Caco-2 (cell line): Measurements from ENCODE around the gene THOC6. TPM values are rescaled to one million over a fixed set of nuclear protein-coding genes. Genes with fewer than 3 reads are reported as not detected.

Experiments
- BruUV-seq: library from RNA; stranded (reverse); fragments of 400-500 nt; replicated peaks from 2 replicates; lab custom pipeline; 2021; lab: Mats Ljungman, UMichigan
- CTCF ChIA-PET: fragments of 300-600 bp; sonication (Branson Sonifier 250); formaldehyde crosslinking; loops from one replicate; lab custom pipeline; 2022; ENCODE audit warnings: antibody characterized with exemption; lab: Charles Lee
- POLR2A ChIA-PET: fragments of 300-600 bp; sonication (Branson Sonifier 250); formaldehyde crosslinking; loops from one replicate; lab custom pipeline; 2022; ENCODE audit warnings: antibody characterized with exemption; lab: Charles Lee
- DNase-seq, 2 experiments: peaks; one replicate each; pipeline versions ENCODE4 v3.0.0 to v3.0.0-alpha.2; 2020 to 2022
- H3K27me3 ChIP-seq: replicated peaks from 2 replicates; pipeline ENCODE4 v1.6.0; 2011; ENCODE audit warnings: low read length; ENCODE audit not compliant: control insufficient read depth, insufficient read depth
- H3K36me3 ChIP-seq: 2 replicates; pipeline ENCODE4 v1.5.1; 2011; ENCODE audit warnings: low read length; ENCODE audit not compliant: control insufficient read depth, insufficient read depth
- H3K4me1 ChIP-seq: fragments of 250-450 bp; sonication (Bioruptor Pico); 2 replicates; pipeline ENCODE4 v1.5.1; 2020; ENCODE audit warnings: mild to moderate bottlenecking
- H3K4me3 ChIP-seq: 2 replicates; pipeline ENCODE4 v1.5.1; 2011; ENCODE audit warnings: low read depth, mild to moderate bottlenecking, control low read depth, low read length
- H3K9me3 ChIP-seq: fragments of 250-450 bp; sonication (Bioruptor Pico); 2 replicates; pipeline ENCODE4 v1.5.1; 2020; ENCODE audit warnings: mild to moderate bottlenecking, moderate library complexity
- H3K27ac Mint-ChIP-seq: one replicate; pipeline ENCODE4 v1.8.0; 2022; ENCODE audit warnings: mixed read lengths; ENCODE audit not compliant: unreplicated experiment
- H3K27me3 Mint-ChIP-seq: one replicate; pipeline ENCODE4 v1.8.0; 2022; ENCODE audit warnings: mixed read lengths; ENCODE audit not compliant: insufficient read depth, unreplicated experiment
- H3K36me3 Mint-ChIP-seq: one replicate; pipeline ENCODE4 v1.8.0; 2022; ENCODE audit warnings: mild to moderate bottlenecking, mixed read lengths; ENCODE audit not compliant: insufficient read depth, unreplicated experiment
- H3K4me1 Mint-ChIP-seq: one replicate; pipeline ENCODE4 v1.8.0; 2022; ENCODE audit warnings: low read depth, mixed read lengths; ENCODE audit not compliant: unreplicated experiment
- H3K4me3 Mint-ChIP-seq: one replicate; pipeline ENCODE4 v1.8.0; 2022; ENCODE audit warnings: mild to moderate bottlenecking, moderate library complexity, mixed read lengths; ENCODE audit not compliant: unreplicated experiment
- H3K9me3 Mint-ChIP-seq: one replicate; pipeline ENCODE4 v1.8.0; 2022; ENCODE audit warnings: mixed read lengths; ENCODE audit not compliant: unreplicated experiment
- intact Hi-C: fragments of 100-400 bp; cut with micrococcal nuclease; formaldehyde crosslinking; loops from one replicate; pipeline ENCODE4 v1.10.0; 2022; ENCODE audit not compliant: unreplicated experiment
- total RNA-seq: library from RNA; stranded (reverse); gene quantifications from 2 replicates; pipeline ENCODE4 v1.2.3, GENCODE V29; 2022
- TF ChIP-seq, protein P1 (sequence below), 2 experiments: fragments of 200-600 bp in 1 of 2; IDR thresholded peaks; 1 replicate in 1 of 2; 2 replicates in 1 of 2; pipeline versions ENCODE4 v1.5.1 to v1.8.0; 2011 to 2022; ENCODE audit warnings: antibody characterized with exemption in 1 of 2, control low read depth in 1 of 2, inconsistent platforms in 1 of 2, low read depth in 1 of 2, low read length in 1 of 2, mild to moderate bottlenecking in 1 of 2, moderate library complexity in 1 of 2; ENCODE audit not compliant: insufficient read depth in 1 of 2, severe bottlenecking in 1 of 2, unreplicated experiment in 1 of 2

Gene THOC6
- total RNA-seq, 1 experiment from 2014 or later, result 48.0 TPM

DNA sequence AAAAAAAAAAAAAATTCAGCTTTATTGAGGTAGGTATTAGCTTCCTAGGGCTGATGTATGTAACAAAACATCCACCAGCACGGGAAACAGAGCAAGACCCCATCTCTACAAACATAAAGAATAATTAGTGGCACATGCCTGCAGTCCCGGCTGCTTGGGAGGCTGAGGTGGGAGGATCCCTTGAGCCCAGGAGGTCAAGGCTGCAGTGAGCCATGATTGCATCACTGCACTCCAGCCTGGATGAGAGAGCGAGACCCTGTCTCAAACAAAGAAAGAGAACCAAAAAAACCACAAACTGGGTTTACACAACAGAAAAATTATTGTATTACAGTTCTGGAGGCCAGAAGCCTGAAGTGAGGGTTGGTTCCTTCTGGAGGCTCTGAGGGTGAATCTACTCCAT is 18.5 kb downstream of the THOC6 start:
- no peak overlapping the region for H3K27ac Mint-ChIP-seq
- H3K4me3 Mint-ChIP-seq, result no peak overlapping the region
- H3K36me3 Mint-ChIP-seq, result no peaks in the 10 kb centered on the region
- TF ChIP-seq, protein P1, sequence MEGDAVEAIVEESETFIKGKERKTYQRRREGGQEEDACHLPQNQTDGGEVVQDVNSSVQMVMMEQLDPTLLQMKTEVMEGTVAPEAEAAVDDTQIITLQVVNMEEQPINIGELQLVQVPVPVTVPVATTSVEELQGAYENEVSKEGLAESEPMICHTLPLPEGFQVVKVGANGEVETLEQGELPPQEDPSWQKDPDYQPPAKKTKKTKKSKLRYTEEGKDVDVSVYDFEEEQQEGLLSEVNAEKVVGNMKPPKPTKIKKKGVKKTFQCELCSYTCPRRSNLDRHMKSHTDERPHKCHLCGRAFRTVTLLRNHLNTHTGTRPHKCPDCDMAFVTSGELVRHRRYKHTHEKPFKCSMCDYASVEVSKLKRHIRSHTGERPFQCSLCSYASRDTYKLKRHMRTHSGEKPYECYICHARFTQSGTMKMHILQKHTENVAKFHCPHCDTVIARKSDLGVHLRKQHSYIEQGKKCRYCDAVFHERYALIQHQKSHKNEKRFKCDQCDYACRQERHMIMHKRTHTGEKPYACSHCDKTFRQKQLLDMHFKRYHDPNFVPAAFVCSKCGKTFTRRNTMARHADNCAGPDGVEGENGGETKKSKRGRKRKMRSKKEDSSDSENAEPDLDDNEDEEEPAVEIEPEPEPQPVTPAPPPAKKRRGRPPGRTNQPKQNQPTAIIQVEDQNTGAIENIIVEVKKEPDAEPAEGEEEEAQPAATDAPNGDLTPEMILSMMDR (IDR thresholded peaks at IDR 0.05; ENCODE audit: insufficient read depth in 1 of 2, low read depth in 1 of 2, low read length in 1 of 2, severe bottlenecking in 1 of 2, unreplicated experiment in 1 of 2), result no peak
- H3K4me1 Mint-ChIP-seq, result no peaks in the 10 kb centered on the region
- peaks cover 4% of the 10 kb centered on the region for H3K27me3 Mint-ChIP-seq
- POLR2A ChIA-PET, result interaction anchor here (0.6 kb wide), 1 partner anchor 62 kb away, joined by 3 read pairs; the partner anchor contains the start of gene PKMYT1
- H3K9me3 Mint-ChIP-seq, result no peaks in the 10 kb centered on the region
- BruUV-seq, result no TSS peak
- no peak overlapping the region for H3K4me3 ChIP-seq
- H3K36me3 ChIP-seq, result no peaks in the 10 kb centered on the region
- no peaks in the 10 kb centered on the region for H3K9me3 ChIP-seq
- intact Hi-C loops, result no loop called here
- H3K4me1 ChIP-seq, result no peaks in the 10 kb centered on the region
- H3K27me3 ChIP-seq, result no peaks in the 10 kb centered on the region; the same call in 1 of the 2 replicates
- DNase-seq, result no peak
- CTCF ChIA-PET, result interaction anchor here (0.8 to 1.1 kb wide), 3 partner anchors 11 to 16 kb away, joined by 3 to 4 read pairs (median 4); no protein-coding TSS in a partner anchor

DNA sequence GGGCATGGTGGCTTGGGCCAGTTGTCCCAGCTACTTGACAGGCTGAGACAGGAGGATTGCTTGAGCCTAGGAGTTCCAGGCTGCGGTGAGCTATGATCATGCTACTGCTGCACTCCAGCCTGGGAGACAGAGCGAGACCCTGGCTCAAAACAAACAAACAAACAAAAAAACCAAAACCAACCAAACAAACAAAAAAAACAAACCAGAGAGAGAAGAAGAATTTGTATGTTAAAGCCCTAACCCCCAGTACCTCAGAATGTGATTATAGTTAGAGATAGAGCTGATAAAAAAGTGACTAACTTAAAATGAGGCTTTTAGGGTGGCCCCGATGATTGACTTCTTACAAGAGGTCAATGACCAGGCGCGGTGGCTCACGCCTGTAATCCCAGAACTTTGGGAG is 20.9 kb downstream of the THOC6 start:
- Histone ChIP-seq H3K4me3 (no peak overlapping the region), H3K4me1 (no peaks in the 10 kb centered on the region), H3K36me3 (no peaks in the 10 kb centered on the region), H3K9me3 (no peaks in the 10 kb centered on the region), H3K27me3 (no peaks in the 10 kb centered on the region; the same call in 1 of the 2 replicates)
- TF ChIP-seq, protein P1 (IDR thresholded peaks at IDR 0.05; ENCODE audit: insufficient read depth in 1 of 2, low read depth in 1 of 2, low read length in 1 of 2, severe bottlenecking in 1 of 2, unreplicated experiment in 1 of 2), result no peak
- ChIA-PET POLR2A (no interaction called here), CTCF (interaction anchor here (1.5 kb wide), 1 partner anchor 13 kb away, joined by 4 read pairs; no protein-coding TSS in a partner anchor)
- Mint-ChIP-seq H3K9me3 (no peaks in the 10 kb centered on the region), H3K4me3 (peak overlapping the region; percentile 61), H3K4me1 (no peaks in the 10 kb centered on the region), H3K36me3 (no peaks in the 10 kb centered on the region), H3K27me3 (peaks cover 4% of the 10 kb centered on the region), H3K27ac (no peak overlapping the region)
- no peak for DNase-seq
- no TSS peak for BruUV-seq
- intact Hi-C loops, result no loop called here

DNA sequence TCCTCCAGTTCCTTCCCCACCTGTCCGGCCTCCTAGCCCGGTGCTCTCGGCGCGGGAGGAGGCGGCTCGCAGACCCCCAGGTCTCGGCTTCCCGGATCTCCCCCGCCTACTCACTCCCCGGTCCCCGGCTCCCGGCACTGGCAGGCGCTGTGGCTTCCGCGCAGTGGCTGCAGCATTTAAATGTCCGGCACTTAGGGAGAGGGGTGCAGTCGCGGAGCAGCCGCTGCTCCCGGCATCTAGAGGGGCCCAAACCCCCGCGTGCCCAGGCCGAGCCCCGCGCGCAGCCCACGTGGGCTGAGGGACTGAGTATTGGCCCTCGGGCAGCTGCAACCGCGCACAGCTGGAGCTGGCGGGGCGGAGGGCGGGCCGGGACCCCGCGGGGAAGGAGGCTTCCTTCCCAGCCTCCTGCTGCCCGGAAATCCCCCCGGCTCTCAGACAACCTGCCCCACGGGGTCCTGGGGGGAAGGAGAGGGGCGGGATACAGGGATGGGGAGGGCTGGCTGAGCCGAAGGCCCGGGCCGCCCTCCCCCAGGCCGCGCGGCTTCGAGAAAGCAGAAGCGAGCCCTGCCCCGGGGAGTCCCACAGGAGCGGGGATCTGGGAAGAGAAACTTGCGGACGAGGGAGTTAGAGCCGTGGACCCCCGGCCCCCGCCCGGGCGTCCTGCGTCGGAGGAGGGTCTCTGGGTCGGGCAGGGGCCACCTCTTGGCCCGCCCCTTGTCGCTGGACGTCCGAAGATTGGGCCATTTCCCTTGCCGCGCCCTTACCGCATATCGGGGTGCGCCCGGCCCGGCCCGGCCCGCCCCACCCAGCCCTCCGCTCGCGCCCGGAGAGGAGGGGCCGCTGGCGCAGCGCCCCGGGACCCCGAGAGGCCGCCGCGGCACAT is 22.2 kb downstream of the THOC6 start, which contains the start of gene MMP25:
Gene MMP25 (plus strand): TSS at position 804 of the 883 bp plus-strand sequence. CDS start 357 bp downstream, outside the sequence.
- Mint-ChIP-seq H3K4me1 (no peaks in the 10 kb centered on the region), H3K4me3 (peak within 1 kb of the TSS; percentile 61), H3K36me3 (no peaks in the 10 kb centered on the region), H3K27me3 (peaks cover 4% of the 10 kb centered on the region), H3K9me3 (no peaks in the 10 kb centered on the region), H3K27ac (no peak within 1 kb of the TSS)
- no peaks in the 10 kb centered on the region for H3K36me3 ChIP-seq
- no peak for DNase-seq
- TF ChIP-seq, protein P1 (IDR thresholded peaks at IDR 0.05; ENCODE audit: insufficient read depth in 1 of 2, low read depth in 1 of 2, low read length in 1 of 2, severe bottlenecking in 1 of 2, unreplicated experiment in 1 of 2), result no peak
- no TSS peak for BruUV-seq
- intact Hi-C loops, result no loop called here
- H3K4me3 ChIP-seq, result peak within 1 kb of the TSS; percentile 45
- ChIA-PET CTCF (interaction anchor here (1.0 to 2.7 kb wide), 3 partner anchors 12 to 14 kb away, joined by 3 to 18 read pairs (median 4); no protein-coding TSS in a partner anchor), POLR2A (no interaction called here)
- H3K4me1 ChIP-seq, result no peaks in the 10 kb centered on the region
- no peaks in the 10 kb centered on the region; the same call in 1 of the 2 replicates for H3K27me3 ChIP-seq
- H3K9me3 ChIP-seq, result no peaks in the 10 kb centered on the region
